PC-3 (cell line): ENCODE measurements around the gene NKD2.

Source experiments
- CTCF ChIP-seq: fragments of 300-600 bp; sonication (generic); conservative IDR thresholded peaks from 2 replicates; pipeline ENCODE4 v1.5.1; 2017; ENCODE audit warnings: antibody characterized with exemption, low read depth, mild to moderate bottlenecking, low read length
- EZH2 ChIP-seq: fragments of 300-600 bp; sonication (generic); IDR thresholded peaks from one replicate; pipeline ENCODE4 v1.6.1; 2017; ENCODE audit warnings: antibody characterized with exemption, mild to moderate bottlenecking, low read length; ENCODE audit not compliant: unreplicated experiment
- EZH2phosphoT487 ChIP-seq: fragments of 300-600 bp; sonication (generic); IDR thresholded peaks from 2 replicates; pipeline ENCODE4 v1.6.1; 2018; ENCODE audit warnings: mild to moderate bottlenecking, antibody characterized with exemption, low read length, borderline replicate concordance

GRCh38 chr5:994821-995220, 13.8 kb upstream of the NKD2 start:
- no peak for TF ChIP-seq CTCF
- no peak for TF ChIP-seq EZH2
- TF ChIP-seq EZH2phosphoT487: no peak
